Measurements from ENCODE around the gene C6orf62.
"Not testable (repeated sequence)": the region's sequence is repeated elsewhere in the genome, so short reads cannot be mapped to it uniquely, and the experiment has no call there.

The C6orf62 gene

DNA sequence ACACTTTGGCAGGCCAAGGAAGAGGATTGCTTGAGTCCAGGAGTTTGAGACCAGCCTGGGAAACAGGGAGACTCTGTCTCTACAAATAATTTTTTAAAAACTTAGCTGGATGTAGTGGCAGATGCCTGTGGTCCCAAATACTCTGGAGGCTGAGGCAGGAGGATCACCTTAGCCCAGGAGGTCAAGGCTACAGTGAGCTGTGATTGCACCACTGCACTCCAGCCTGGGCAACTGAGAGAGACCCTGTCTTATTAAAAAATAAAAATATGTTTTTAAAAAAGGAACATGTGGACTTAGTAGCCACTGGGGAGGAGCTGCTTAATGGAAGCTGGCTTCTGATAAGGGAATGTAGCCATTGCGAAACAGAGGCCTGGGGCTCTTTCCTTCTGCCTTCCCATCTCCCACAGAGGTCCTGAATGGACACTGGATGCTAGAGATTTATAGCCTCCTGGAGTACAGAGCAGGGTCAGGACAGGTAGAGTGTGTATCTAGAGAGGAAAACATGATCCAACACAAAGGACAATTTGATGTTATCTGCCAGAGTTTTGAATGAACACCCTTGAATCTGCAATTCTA lies 34.1 kb upstream of the C6orf62 start:
- no peak overlapping the region for H3K4me2 ChIP-seq (ENCODE audit: low read length)
- H3K79me2 ChIP-seq, result no peaks in the 10 kb centered on the region
- TF ChIP-seq, protein P1, sequence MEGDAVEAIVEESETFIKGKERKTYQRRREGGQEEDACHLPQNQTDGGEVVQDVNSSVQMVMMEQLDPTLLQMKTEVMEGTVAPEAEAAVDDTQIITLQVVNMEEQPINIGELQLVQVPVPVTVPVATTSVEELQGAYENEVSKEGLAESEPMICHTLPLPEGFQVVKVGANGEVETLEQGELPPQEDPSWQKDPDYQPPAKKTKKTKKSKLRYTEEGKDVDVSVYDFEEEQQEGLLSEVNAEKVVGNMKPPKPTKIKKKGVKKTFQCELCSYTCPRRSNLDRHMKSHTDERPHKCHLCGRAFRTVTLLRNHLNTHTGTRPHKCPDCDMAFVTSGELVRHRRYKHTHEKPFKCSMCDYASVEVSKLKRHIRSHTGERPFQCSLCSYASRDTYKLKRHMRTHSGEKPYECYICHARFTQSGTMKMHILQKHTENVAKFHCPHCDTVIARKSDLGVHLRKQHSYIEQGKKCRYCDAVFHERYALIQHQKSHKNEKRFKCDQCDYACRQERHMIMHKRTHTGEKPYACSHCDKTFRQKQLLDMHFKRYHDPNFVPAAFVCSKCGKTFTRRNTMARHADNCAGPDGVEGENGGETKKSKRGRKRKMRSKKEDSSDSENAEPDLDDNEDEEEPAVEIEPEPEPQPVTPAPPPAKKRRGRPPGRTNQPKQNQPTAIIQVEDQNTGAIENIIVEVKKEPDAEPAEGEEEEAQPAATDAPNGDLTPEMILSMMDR (IDR thresholded peaks at IDR 0.05), result no peak
- peaks cover 9% of the 10 kb centered on the region for H3K4me1 ChIP-seq
- H3K27ac ChIP-seq, result no peak overlapping the region
- H3K4me3 ChIP-seq (ENCODE audit: low read depth, low read length), result no peak overlapping the region
- H3K9ac ChIP-seq, result no peak overlapping the region
- no peaks in the 10 kb centered on the region for H3K27me3 ChIP-seq (ENCODE audit: control insufficient read depth, insufficient read depth, low read length)
- no peaks in the 10 kb centered on the region for H3K9me3 ChIP-seq (ENCODE audit: control insufficient read depth, low read length)
- H2AFZ ChIP-seq, result no peak overlapping the region
- H3K36me3 ChIP-seq (ENCODE audit: control insufficient read depth, insufficient read depth, low read length), result no peaks in the 10 kb centered on the region

DNA sequence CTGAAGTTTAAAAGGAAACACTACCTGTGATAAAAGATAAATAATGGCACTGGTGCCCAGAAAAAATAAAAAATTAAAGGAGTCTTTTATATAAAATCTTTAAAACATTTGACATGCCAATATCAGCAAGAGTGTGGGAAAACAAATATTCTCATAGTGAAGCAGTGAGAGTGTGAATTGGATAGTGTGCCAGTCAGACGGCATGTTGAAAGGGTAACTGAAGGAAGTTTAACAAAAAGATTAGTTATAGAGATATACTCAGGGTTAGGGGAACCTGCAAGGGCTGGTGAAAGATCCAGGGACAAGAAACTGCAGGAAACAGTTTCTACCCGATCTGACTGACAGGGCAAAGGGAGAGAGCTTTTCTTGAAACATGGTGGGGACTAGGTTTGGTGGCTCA lies 33.5 kb upstream of the C6orf62 start:
- H3K4me2 ChIP-seq (ENCODE audit: low read length), result no peak overlapping the region
- no peaks in the 10 kb centered on the region for H3K27me3 ChIP-seq (ENCODE audit: control insufficient read depth, insufficient read depth, low read length)
- H3K9ac ChIP-seq, result no peak overlapping the region
- no peaks in the 10 kb centered on the region for H3K9me3 ChIP-seq (ENCODE audit: control insufficient read depth, low read length)
- TF ChIP-seq, protein P1 (IDR thresholded peaks at IDR 0.05), result no peak
- no peak overlapping the region for H2AFZ ChIP-seq
- peaks cover 4% of the 10 kb centered on the region for H3K4me1 ChIP-seq
- H3K27ac ChIP-seq, result no peak overlapping the region
- H3K36me3 ChIP-seq (ENCODE audit: control insufficient read depth, insufficient read depth, low read length), result no peaks in the 10 kb centered on the region
- H3K4me3 ChIP-seq (ENCODE audit: low read depth, low read length), result no peak overlapping the region
- H3K79me2 ChIP-seq, result no peaks in the 10 kb centered on the region

DNA sequence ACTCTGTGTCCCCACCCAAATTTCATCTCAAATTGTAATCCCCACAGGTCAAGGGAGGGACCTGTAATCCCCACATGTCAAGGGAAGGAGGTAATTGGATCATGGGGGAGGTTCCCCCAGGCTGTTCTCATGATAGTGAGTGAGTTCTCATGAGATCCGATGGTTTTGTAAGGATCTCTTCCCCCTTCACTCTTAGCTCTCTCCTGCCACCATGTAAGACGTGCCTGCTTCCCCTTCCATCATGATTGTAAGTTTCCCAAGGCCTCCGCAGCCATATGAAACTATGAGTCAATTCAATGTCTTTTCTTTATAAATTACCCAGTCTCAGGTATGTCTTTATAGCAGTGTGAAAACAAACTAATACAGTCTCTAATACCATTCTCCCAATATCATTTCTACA lies 31.9 kb upstream of the C6orf62 start:
- H3K9ac ChIP-seq; H3K27ac ChIP-seq; H2AFZ ChIP-seq; H3K4me2 ChIP-seq (ENCODE audit: low read length); H3K4me1 ChIP-seq; H3K79me2 ChIP-seq; H3K9me3 ChIP-seq (ENCODE audit: control insufficient read depth, low read length); H3K4me3 ChIP-seq (ENCODE audit: low read depth, low read length); H3K36me3 ChIP-seq (ENCODE audit: control insufficient read depth, insufficient read depth, low read length); H3K27me3 ChIP-seq (ENCODE audit: control insufficient read depth, insufficient read depth, low read length): not testable (repeated sequence)

DNA sequence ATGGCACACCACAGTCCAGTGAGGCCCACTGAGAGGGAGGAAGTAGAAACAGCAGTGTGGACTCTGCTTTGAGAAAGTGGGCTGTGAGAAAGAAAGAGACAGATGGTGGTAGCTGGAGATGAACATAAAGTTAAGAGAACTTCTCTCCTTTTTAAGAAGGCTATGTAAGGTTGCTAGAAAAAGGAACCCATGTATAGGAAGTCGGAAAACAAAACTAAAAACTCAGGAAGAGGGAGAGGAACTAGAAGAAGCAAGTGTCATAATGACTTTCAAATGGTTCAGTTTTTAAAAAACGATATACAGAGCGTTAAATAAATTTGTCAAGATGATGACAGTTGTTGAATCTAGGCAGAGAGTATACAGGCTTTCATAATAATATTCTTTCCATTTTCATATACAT lies 30.3 kb upstream of the C6orf62 start:
- TF ChIP-seq, protein P1 (IDR thresholded peaks at IDR 0.05), result no peak
- H3K9ac ChIP-seq, result no peak overlapping the region
- H3K27me3 ChIP-seq (ENCODE audit: control insufficient read depth, insufficient read depth, low read length), result no peaks in the 10 kb centered on the region
- no peaks in the 10 kb centered on the region for H3K36me3 ChIP-seq (ENCODE audit: control insufficient read depth, insufficient read depth, low read length)
- H3K4me1 ChIP-seq, result no peaks in the 10 kb centered on the region
- no peak overlapping the region for H3K4me3 ChIP-seq (ENCODE audit: low read depth, low read length)
- no peak overlapping the region for H3K4me2 ChIP-seq (ENCODE audit: low read length)
- no peak overlapping the region for H2AFZ ChIP-seq
- H3K27ac ChIP-seq, result no peak overlapping the region
- H3K9me3 ChIP-seq (ENCODE audit: control insufficient read depth, low read length), result no peaks in the 10 kb centered on the region
- H3K79me2 ChIP-seq, result no peaks in the 10 kb centered on the region

DNA sequence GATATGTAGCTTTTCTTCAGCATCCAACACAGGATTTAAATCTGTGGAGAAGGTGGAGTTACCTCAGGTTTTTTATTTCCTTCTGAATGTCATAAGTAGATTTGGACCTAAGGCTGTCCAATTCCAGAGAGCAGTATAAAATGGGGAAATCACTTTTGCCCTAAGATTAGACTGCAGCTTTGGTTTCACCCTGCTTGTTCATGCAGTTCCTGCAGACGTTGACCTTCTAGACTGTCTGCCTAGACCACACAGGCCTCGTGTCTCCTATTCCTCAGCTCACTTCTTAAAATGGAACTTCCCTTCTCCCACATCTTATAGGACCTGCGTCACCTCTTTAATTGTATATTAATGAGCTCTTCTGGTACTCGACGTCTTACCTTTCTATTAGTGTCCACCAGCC lies 26.0 kb upstream of the C6orf62 start:
- TF ChIP-seq, protein P1 (IDR thresholded peaks at IDR 0.05), result no peak
- Histone ChIP-seq H3K79me2 (no peaks in the 10 kb centered on the region), H3K27ac (no peak overlapping the region), H3K4me1 (no peaks in the 10 kb centered on the region), H3K27me3 (ENCODE audit: control insufficient read depth, insufficient read depth, low read length) (no peaks in the 10 kb centered on the region), H3K9ac (no peak overlapping the region), H3K4me3 (ENCODE audit: low read depth, low read length) (no peak overlapping the region), H3K36me3 (ENCODE audit: control insufficient read depth, insufficient read depth, low read length) (no peaks in the 10 kb centered on the region), H2AFZ (no peak overlapping the region), H3K9me3 (ENCODE audit: control insufficient read depth, low read length) (peaks cover 3% of the 10 kb centered on the region), H3K4me2 (ENCODE audit: low read length) (no peak overlapping the region)

Measured in parathyroid adenoma (tissue), 2 donors.